Measurements from ENCODE around the gene CDH1. TPM values are rescaled to one million over a fixed set of nuclear protein-coding genes. Genes with fewer than 3 reads are reported as not detected.

Gene CDH1
- total and polyA plus RNA-seq, 12 donors: 0.01 to 0.82 (median 0.34) TPM; not detected in 7

GRCh38 chr16:68707340-68708152, 29.5 kb upstream of the CDH1 start:
- intact Hi-C loops (cut with DNase I): loop anchor here in 1 of 10 donors (10.0 kb wide), 1 partner anchor 417 kb away; no protein-coding TSS in a partner anchor
- ATAC-seq (peak in 6 of 8 donors; percentile 50 to 77 (median 62)), DNase-seq (peak in 1 of 2 donors; percentile 28)
- Histone ChIP-seq H3K36me3 (no peaks in the 10 kb centered on the region), H3K27ac (no peak overlapping the region), H3K4me3 (no peak overlapping the region), H3K9me3 (no peaks in the 10 kb centered on the region), H3K27me3 (peaks cover 0 to 36% (median 10%) of the 10 kb centered on the region in 7 donors), H3K4me1 (peaks cover 0 to 19% (median 0%) of the 10 kb centered on the region in 9 donors)
- 37 to 39% methylated on average over 27 of the region's 27 CpGs for WGBS, 2 donors
- TF ChIP-seq, protein P1, sequence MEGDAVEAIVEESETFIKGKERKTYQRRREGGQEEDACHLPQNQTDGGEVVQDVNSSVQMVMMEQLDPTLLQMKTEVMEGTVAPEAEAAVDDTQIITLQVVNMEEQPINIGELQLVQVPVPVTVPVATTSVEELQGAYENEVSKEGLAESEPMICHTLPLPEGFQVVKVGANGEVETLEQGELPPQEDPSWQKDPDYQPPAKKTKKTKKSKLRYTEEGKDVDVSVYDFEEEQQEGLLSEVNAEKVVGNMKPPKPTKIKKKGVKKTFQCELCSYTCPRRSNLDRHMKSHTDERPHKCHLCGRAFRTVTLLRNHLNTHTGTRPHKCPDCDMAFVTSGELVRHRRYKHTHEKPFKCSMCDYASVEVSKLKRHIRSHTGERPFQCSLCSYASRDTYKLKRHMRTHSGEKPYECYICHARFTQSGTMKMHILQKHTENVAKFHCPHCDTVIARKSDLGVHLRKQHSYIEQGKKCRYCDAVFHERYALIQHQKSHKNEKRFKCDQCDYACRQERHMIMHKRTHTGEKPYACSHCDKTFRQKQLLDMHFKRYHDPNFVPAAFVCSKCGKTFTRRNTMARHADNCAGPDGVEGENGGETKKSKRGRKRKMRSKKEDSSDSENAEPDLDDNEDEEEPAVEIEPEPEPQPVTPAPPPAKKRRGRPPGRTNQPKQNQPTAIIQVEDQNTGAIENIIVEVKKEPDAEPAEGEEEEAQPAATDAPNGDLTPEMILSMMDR (IDR thresholded peaks at IDR 0.05): no peak

DNA sequence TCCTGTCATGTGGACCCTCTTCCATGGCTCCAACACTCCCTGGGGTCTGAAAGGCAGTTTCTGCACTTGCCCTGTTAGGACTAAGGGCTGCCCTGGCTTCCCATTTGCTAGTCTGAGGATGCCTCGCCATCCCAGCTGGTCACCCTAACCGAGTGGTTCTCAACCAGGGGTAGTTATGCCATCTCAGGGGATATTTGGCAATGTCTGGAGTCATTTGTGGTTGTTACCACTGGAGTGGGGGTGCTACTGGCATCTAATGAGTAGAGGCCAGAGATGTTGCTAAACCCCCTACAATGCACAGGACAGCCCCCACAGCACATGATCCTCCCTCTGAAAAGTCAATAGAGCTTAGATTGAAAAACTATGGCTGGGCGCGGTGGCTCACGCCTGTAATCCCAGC, 26.9 kb upstream of the CDH1 start:
- Histone ChIP-seq H3K4me1 (peaks cover 0 to 19% (median 0%) of the 10 kb centered on the region in 9 donors), H3K27ac (no peak overlapping the region), H3K4me3 (no peak overlapping the region), H3K9me3 (no peaks in the 10 kb centered on the region), H3K36me3 (no peaks in the 10 kb centered on the region), H3K27me3 (peaks cover 0 to 36% (median 10%) of the 10 kb centered on the region in 7 donors)
- WGBS, 2 donors: 92 to 96% methylated on average over 5 of the region's 5 CpGs
- ATAC-seq: peak in 1 of 8 donors; percentile 8
- DNase-seq: no peak
- TF ChIP-seq, protein P1 (IDR thresholded peaks at IDR 0.05): no peak
- intact Hi-C loops (cut with DNase I): no loop called here

GRCh38 chr16:68711421-68712139, 25.5 kb upstream of the CDH1 start:
- Histone ChIP-seq H3K27me3 (peaks cover 0 to 36% (median 10%) of the 10 kb centered on the region in 7 donors), H3K9me3 (no peaks in the 10 kb centered on the region), H3K36me3 (no peaks in the 10 kb centered on the region), H3K27ac (no peak overlapping the region), H3K4me3 (no peak overlapping the region), H3K4me1 (peaks cover 0 to 19% (median 0%) of the 10 kb centered on the region in 9 donors)
- intact Hi-C loops (cut with DNase I): no loop called here
- DNase-seq (no peak), ATAC-seq (peak in 3 of 8 donors; percentile 19 to 61 (median 38))
- TF ChIP-seq, protein P1 (IDR thresholded peaks at IDR 0.05): no peak
- WGBS, 2 donors: 51 to 62% methylated on average over 14 of the region's 14 CpGs

DNA sequence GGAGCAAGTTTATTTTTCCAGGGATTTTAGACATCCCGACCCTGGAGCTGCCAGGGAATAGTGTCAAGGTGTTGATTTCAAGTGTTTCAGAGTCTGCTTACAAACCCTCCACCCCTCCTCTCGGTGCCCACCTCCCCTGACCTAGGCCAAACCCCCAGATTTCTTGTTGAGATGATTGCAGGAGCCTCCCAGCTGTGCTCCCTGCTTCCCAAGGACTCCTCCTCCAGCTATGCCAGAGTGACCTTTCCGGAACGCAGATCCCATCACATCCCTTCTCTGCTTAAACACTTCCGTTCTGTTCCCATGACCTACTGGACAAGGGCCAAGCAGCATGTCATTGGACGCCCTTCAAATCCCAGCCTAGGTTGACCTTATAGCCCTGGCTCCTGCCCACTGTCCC, 23.7 kb upstream of the CDH1 start:
- ATAC-seq (no peak), DNase-seq (no peak)
- peaks cover 0 to 32% (median 10%) of the 10 kb centered on the region in 7 donors for H3K27me3 ChIP-seq
- WGBS, 2 donors: 32 to 42% methylated on average over 6 of the region's 6 CpGs
- no peak overlapping the region for H3K4me3 ChIP-seq
- no peak overlapping the region for H3K27ac ChIP-seq
- H3K36me3 ChIP-seq: no peaks in the 10 kb centered on the region
- H3K4me1 ChIP-seq: peaks cover 0 to 13% (median 0%) of the 10 kb centered on the region in 9 donors
- intact Hi-C loops (cut with DNase I): no loop called here
- TF ChIP-seq, protein P1 (IDR thresholded peaks at IDR 0.05): no peak
- peaks cover 0 to 13% (median 0%) of the 10 kb centered on the region in 11 donors for H3K9me3 ChIP-seq

All from heart right ventricle (tissue), 16 donors.